ENCODE data around the gene ETV3L.
"Not testable (repeated sequence)": the region's sequence is repeated elsewhere in the genome, so short reads cannot be mapped to it uniquely, and the experiment has no call there.

The ETV3L gene

GRCh38 chr1:157105298-157105987 is 5.8 kb upstream of the ETV3L start:
- no peak for DNase-seq (ENCODE audit: low read depth in 2 of 2)

GRCh38 chr1:157104598-157105293 is 5.1 kb upstream of the ETV3L start:
- DNase-seq (ENCODE audit: low read depth in 2 of 2): no peak

- no peak for DNase-seq (ENCODE audit: low read depth in 2 of 2)
Observed at GRCh38 chr1:157103268-157103667, 3.7 kb upstream of the ETV3L start.

- DNase-seq (ENCODE audit: low read depth in 2 of 2): no peak
Observed at GRCh38 chr1:157101149-157101548, 1.5 kb upstream of the ETV3L start.

- DNase-seq (ENCODE audit: low read depth in 2 of 2): not testable (repeated sequence)
Observed at GRCh38 chr1:157098987-157099632, 498 bp downstream of the ETV3L start.

- DNase-seq (ENCODE audit: low read depth in 2 of 2): no peak
Observed at GRCh38 chr1:157098519-157098918, 1.1 kb downstream of the ETV3L start.

GRCh38 chr1:157097692-157098091 is 1.9 kb downstream of the ETV3L start:
- DNase-seq (ENCODE audit: low read depth in 2 of 2): no peak

GRCh38 chr1:157096881-157097280 is 2.7 kb downstream of the ETV3L start:
- DNase-seq (ENCODE audit: low read depth in 2 of 2): no peak

- DNase-seq (ENCODE audit: low read depth in 2 of 2): no peak
Observed at GRCh38 chr1:157095551-157095950, 4.1 kb downstream of the ETV3L start.

- DNase-seq (ENCODE audit: low read depth in 2 of 2): no peak
Observed at GRCh38 chr1:157095091-157095490, 4.5 kb downstream of the ETV3L start.

- no peak for DNase-seq (ENCODE audit: low read depth in 2 of 2)
Observed at GRCh38 chr1:157092831-157093230, 6.8 kb downstream of the ETV3L start.

- no peak for DNase-seq (ENCODE audit: low read depth in 2 of 2)
Observed at GRCh38 chr1:157091668-157092273, 7.8 kb downstream of the ETV3L start.

GRCh38 chr1:157091186-157091585 is 8.4 kb downstream of the ETV3L start:
- DNase-seq (ENCODE audit: low read depth in 2 of 2): no peak

GRCh38 chr1:157090771-157091170 is 8.8 kb downstream of the ETV3L start:
- DNase-seq (ENCODE audit: low read depth in 2 of 2): no peak

GRCh38 chr1:157090196-157090647 is 9.4 kb downstream of the ETV3L start:
- DNase-seq (ENCODE audit: low read depth in 2 of 2): peak; percentile 65 to 76

GRCh38 chr1:157089789-157090188 is 9.8 kb downstream of the ETV3L start:
- DNase-seq (ENCODE audit: low read depth in 2 of 2): no peak

- DNase-seq (ENCODE audit: low read depth in 2 of 2): no peak
Observed at GRCh38 chr1:157088607-157089006, 11.0 kb downstream of the ETV3L start.

GRCh38 chr1:157087030-157087429 is 12.6 kb downstream of the ETV3L start:
- DNase-seq (ENCODE audit: low read depth in 2 of 2): no peak

- no peak for DNase-seq (ENCODE audit: low read depth in 2 of 2)
Observed at GRCh38 chr1:157086299-157086698, 13.3 kb downstream of the ETV3L start.

GRCh38 chr1:157085421-157085820 is 14.2 kb downstream of the ETV3L start:
- no peak for DNase-seq (ENCODE audit: low read depth in 2 of 2)

GRCh38 chr1:157084720-157085119 is 14.9 kb downstream of the ETV3L start:
- DNase-seq (ENCODE audit: low read depth in 2 of 2): no peak

GRCh38 chr1:157081707-157082106 is 17.9 kb downstream of the ETV3L start:
- no peak for DNase-seq (ENCODE audit: low read depth in 2 of 2)
